ENCODE data around the gene PPP1R1A. TPM values are rescaled to one million over a fixed set of nuclear protein-coding genes. Genes with fewer than 3 reads are reported as not detected.

PPP1R1A gene
- total RNA-seq, 1 experiment from 2014 or later, result not detected

DNA sequence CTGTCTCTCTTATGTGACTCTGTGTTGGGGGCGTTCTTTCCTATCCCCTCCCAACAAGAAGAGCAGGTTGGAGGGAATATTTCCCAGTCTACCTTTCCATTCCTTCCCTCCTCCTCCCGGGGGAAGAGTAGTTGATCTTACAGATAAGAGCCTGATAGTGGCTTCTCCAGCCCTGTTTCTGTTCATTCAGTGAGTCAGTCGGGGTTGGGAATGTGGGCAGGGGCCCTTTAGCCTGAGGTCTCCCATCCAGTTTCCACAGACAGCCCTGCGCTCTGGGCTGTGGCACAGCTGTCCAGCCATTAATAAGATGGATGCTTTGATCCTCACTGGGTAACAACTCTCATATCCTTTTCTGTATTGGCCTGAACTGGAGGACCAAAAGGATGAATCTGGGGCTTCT is 18.1 kb upstream of the PPP1R1A start:
- BruUV-seq (replicated peaks), result no TSS peak
- no peak overlapping the region for H3K4me3 ChIP-seq (ENCODE audit: low read length)
- no peak overlapping the region for H2AFZ ChIP-seq (ENCODE audit: low read length)
- no peaks in the 10 kb centered on the region; the same call in 1 of the 2 replicates for H3K4me1 ChIP-seq (ENCODE audit: insufficient read depth, low read length)
- H3K9me2 ChIP-seq (replicated peaks; ENCODE audit: low read length), result no peaks in the 10 kb centered on the region
- H3F3A ChIP-seq (ENCODE audit: low read length, unreplicated experiment), result no peaks in the 10 kb centered on the region
- DNase-seq, result no peak
- ChIA-PET POLR2A (ENCODE audit: unreplicated experiment) (no interaction called here), CTCF (no interaction called here)
- intact Hi-C loops (cut with micrococcal nuclease), result no loop called here
- H4K20me1 ChIP-seq (ENCODE audit: low read length), result no peaks in the 10 kb centered on the region
- no peaks in the 10 kb centered on the region for H3K36me3 ChIP-seq (ENCODE audit: low read depth, low read length)
- ATAC-seq, result no peak
- peaks cover 48% of the 10 kb centered on the region for H3K27me3 ChIP-seq (ENCODE audit: low read length)
- H3K4me2 ChIP-seq (ENCODE audit: low read length), result no peak overlapping the region
- H3K9ac ChIP-seq (ENCODE audit: low read length), result no peak overlapping the region
- TF ChIP-seq EZH2 (IDR thresholded peaks at IDR 0.05; ENCODE audit: low read length, unreplicated experiment), result no peak
- TF ChIP-seq, protein P1, sequence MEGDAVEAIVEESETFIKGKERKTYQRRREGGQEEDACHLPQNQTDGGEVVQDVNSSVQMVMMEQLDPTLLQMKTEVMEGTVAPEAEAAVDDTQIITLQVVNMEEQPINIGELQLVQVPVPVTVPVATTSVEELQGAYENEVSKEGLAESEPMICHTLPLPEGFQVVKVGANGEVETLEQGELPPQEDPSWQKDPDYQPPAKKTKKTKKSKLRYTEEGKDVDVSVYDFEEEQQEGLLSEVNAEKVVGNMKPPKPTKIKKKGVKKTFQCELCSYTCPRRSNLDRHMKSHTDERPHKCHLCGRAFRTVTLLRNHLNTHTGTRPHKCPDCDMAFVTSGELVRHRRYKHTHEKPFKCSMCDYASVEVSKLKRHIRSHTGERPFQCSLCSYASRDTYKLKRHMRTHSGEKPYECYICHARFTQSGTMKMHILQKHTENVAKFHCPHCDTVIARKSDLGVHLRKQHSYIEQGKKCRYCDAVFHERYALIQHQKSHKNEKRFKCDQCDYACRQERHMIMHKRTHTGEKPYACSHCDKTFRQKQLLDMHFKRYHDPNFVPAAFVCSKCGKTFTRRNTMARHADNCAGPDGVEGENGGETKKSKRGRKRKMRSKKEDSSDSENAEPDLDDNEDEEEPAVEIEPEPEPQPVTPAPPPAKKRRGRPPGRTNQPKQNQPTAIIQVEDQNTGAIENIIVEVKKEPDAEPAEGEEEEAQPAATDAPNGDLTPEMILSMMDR (conservative IDR thresholded peaks at IDR 0.05; ENCODE audit: low read depth, low read length), result no peak
- no peak for TF ChIP-seq EZH2phosphoT487 (IDR thresholded peaks at IDR 0.05; ENCODE audit: borderline replicate concordance, low read length)
- H3K79me2 ChIP-seq (ENCODE audit: low read length), result no peaks in the 10 kb centered on the region
- no peaks in the 10 kb centered on the region for H3K9me3 ChIP-seq (ENCODE audit: low read length)
- H3K27ac ChIP-seq (ENCODE audit: low read length), result no peak overlapping the region

DNA sequence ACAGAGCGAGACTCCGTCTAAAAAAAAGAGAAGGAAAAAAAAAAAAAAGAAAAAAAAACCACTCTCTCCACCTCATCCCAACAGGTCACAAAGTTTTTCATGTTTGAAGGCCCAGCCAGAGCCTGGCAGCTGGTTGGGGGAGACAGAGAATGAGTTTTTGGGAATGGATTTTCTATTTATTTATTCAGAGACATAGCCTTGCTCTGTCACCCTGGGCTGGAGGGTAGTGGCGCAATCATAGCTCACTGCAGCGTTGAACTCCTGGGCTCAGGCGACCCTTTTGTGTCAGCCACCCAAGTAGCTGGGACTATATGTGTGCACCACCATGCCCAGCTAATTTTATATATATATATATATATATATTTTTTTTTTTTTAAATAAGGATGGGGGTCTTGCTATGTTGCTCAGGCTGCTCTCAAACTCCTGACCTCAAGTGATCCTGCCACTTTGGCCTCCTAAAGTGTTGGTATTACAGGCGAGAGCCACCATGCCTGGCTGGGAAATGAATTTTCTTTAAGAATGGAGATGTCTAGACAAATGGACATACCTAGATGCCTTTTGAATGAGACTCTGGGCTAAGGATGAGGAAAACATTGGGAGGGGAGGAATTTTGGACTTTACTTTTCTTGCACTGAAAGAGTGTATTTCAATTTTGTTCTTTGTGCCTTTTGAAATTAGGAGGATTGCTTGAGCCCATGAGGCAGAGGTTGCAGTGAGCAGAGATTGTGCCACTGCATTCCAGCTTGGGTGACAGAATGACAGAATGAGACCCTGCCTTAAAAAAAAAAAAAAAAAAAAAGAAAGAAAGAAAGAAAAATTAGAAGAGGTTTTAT is 16.9 kb upstream of the PPP1R1A start:
- Histone ChIP-seq H3K9me2 (replicated peaks; ENCODE audit: low read length) (no peaks in the 10 kb centered on the region), H3K27me3 (ENCODE audit: low read length) (peaks cover 46% of the 10 kb centered on the region), H3K36me3 (ENCODE audit: low read depth, low read length) (no peaks in the 10 kb centered on the region), H3K4me3 (ENCODE audit: low read length) (no peak overlapping the region), H3K27ac (ENCODE audit: low read length) (no peak overlapping the region), H3K4me1 (ENCODE audit: insufficient read depth, low read length) (no peaks in the 10 kb centered on the region; the same call in 1 of the 2 replicates), H2AFZ (ENCODE audit: low read length) (no peak overlapping the region), H3K79me2 (ENCODE audit: low read length) (no peaks in the 10 kb centered on the region), H3F3A (ENCODE audit: low read length, unreplicated experiment) (no peaks in the 10 kb centered on the region), H4K20me1 (ENCODE audit: low read length) (no peaks in the 10 kb centered on the region), H3K9ac (ENCODE audit: low read length) (no peak overlapping the region), H3K4me2 (ENCODE audit: low read length) (no peak overlapping the region), H3K9me3 (ENCODE audit: low read length) (no peaks in the 10 kb centered on the region)
- DNase-seq (no peak), ATAC-seq (no peak)
- intact Hi-C loops (cut with micrococcal nuclease), result no loop called here
- ChIA-PET POLR2A (ENCODE audit: unreplicated experiment) (no interaction called here), CTCF (no interaction called here)
- TF ChIP-seq EZH2phosphoT487 (IDR thresholded peaks at IDR 0.05; ENCODE audit: borderline replicate concordance, low read length) (no peak), EZH2 (IDR thresholded peaks at IDR 0.05; ENCODE audit: low read length, unreplicated experiment) (no peak)
- TF ChIP-seq, protein P1 (conservative IDR thresholded peaks at IDR 0.05; ENCODE audit: low read depth, low read length), result no peak
- no TSS peak for BruUV-seq (replicated peaks)

DNA sequence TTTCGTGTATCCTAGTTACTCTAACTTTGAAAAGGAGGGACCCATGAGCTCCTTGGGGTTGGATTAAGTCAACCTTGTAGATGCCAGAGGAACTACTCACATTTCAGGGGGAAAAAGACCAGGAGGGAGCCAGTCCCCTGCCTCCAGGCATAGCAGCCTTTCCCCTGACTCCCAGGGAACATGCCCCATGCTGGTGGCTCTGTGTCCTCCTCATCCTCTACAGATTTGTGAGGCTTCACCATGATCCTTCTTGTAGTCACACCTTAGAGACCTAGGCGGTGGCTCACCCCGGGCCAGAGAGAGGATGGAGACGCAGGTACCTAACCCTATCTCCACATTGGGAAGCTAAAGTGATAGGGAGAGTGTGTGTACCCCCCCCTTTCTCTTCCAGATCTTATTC is 16.0 kb upstream of the PPP1R1A start:
- Histone ChIP-seq H3K9ac (ENCODE audit: low read length) (no peak overlapping the region), H3K27ac (ENCODE audit: low read length) (no peak overlapping the region), H3K27me3 (ENCODE audit: low read length) (peaks cover 46% of the 10 kb centered on the region), H2AFZ (ENCODE audit: low read length) (no peak overlapping the region), H3F3A (ENCODE audit: low read length, unreplicated experiment) (no peaks in the 10 kb centered on the region), H3K4me2 (ENCODE audit: low read length) (no peak overlapping the region), H3K4me3 (ENCODE audit: low read length) (no peak overlapping the region), H3K36me3 (ENCODE audit: low read depth, low read length) (no peaks in the 10 kb centered on the region), H3K9me2 (replicated peaks; ENCODE audit: low read length) (no peaks in the 10 kb centered on the region), H3K4me1 (ENCODE audit: insufficient read depth, low read length) (no peaks in the 10 kb centered on the region; the same call in 1 of the 2 replicates), H4K20me1 (ENCODE audit: low read length) (no peaks in the 10 kb centered on the region), H3K79me2 (ENCODE audit: low read length) (no peaks in the 10 kb centered on the region), H3K9me3 (ENCODE audit: low read length) (no peaks in the 10 kb centered on the region)
- ATAC-seq, result no peak
- POLR2A ChIA-PET (ENCODE audit: unreplicated experiment), result no interaction called here
- no peak for TF ChIP-seq EZH2 (IDR thresholded peaks at IDR 0.05; ENCODE audit: low read length, unreplicated experiment)
- TF ChIP-seq EZH2phosphoT487 (IDR thresholded peaks at IDR 0.05; ENCODE audit: borderline replicate concordance, low read length), result no peak
- TF ChIP-seq, protein P1 (conservative IDR thresholded peaks at IDR 0.05; ENCODE audit: low read depth, low read length), result no peak
- no peak for DNase-seq
- intact Hi-C loops (cut with micrococcal nuclease), result no loop called here
- BruUV-seq (replicated peaks), result no TSS peak
- CTCF ChIA-PET, result no interaction called here
